GM19372 (cell line): ENCODE data around the gene ERVW-1.
"Not testable (repeated sequence)": the region's sequence is repeated elsewhere in the genome, so short reads cannot be mapped to it uniquely, and the experiment has no call there.

Experiments
- ATAC-seq: cut with Tn5 transposase; IDR thresholded peaks from one replicate; pipeline ENCODE4 v1.9.1; 2021; ENCODE audit warnings: mild to moderate bottlenecking, low read depth, moderate library complexity; ENCODE audit not compliant: unreplicated experiment

The ERVW-1 gene, protein sequence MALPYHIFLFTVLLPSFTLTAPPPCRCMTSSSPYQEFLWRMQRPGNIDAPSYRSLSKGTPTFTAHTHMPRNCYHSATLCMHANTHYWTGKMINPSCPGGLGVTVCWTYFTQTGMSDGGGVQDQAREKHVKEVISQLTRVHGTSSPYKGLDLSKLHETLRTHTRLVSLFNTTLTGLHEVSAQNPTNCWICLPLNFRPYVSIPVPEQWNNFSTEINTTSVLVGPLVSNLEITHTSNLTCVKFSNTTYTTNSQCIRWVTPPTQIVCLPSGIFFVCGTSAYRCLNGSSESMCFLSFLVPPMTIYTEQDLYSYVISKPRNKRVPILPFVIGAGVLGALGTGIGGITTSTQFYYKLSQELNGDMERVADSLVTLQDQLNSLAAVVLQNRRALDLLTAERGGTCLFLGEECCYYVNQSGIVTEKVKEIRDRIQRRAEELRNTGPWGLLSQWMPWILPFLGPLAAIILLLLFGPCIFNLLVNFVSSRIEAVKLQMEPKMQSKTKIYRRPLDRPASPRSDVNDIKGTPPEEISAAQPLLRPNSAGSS

DNA sequence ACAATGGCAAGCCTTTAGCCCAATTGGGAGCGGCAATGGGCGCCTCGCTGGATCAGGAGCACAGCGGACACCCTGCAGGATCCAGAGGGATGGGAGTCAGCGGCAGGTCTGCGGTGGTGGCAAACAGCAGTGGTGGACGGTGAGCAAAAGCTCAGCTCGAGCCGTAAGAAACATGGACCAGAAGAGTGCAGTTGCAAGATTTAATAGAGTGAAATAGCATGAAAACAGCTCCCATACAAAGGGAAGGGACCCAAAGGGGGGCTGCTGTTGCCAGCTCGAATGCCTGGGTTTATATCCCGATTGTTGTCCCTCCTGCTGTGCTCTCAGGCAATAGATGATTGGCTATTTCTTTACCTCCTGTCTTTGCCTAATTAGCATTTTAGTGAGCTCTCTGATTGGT is at the start of gene ERVW-1:
Gene ERVW-1 (minus strand): TSS at position 266 of the 400 bp plus-strand sequence. CDS start 7,565 bp downstream, outside the sequence.
- ATAC-seq: not testable (repeated sequence)

- no peak for ATAC-seq
Measured at GRCh38 chr7:92523110-92523509, 45.4 kb upstream of the ERVW-1 start.

DNA sequence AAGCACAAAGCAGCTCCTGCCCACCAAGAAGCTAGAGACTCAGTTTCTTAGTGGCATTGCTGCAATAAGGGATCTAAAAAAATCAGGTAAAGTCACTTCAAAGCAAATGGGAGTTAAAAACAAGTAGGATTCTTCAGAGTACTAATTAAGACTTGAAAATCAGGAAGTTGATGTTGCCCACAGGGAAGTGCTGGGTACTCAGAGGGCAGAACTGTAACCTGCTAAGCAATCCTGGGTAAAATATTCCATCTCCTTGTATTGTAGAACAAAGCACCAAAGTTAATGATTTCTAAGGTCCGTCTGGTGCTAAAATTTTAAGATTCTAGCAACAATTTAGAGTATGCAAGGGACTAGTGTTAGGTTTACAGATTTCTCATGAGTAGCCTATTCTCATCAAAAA is 42.3 kb upstream of the ERVW-1 start:
- no peak for ATAC-seq

DNA sequence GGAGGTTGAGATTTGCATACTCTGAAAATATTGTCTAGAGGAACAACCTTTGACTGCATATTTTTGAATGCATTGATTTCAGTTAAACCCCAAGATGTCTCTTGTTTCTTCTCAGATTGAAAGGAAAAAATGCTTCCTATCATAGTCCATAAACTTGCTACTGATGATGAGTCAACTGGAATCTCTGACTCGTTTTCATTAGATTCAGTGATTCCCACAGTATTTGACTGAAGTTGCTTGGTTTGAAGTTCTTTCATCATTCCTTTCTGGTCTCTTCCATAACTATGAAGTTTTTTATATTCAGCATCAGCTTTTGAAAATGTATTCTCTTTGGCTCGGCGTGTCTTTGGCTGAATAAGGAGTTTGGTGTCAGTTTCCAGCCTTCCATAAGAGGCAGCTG is 39.9 kb upstream of the ERVW-1 start:
- ATAC-seq: no peak

DNA sequence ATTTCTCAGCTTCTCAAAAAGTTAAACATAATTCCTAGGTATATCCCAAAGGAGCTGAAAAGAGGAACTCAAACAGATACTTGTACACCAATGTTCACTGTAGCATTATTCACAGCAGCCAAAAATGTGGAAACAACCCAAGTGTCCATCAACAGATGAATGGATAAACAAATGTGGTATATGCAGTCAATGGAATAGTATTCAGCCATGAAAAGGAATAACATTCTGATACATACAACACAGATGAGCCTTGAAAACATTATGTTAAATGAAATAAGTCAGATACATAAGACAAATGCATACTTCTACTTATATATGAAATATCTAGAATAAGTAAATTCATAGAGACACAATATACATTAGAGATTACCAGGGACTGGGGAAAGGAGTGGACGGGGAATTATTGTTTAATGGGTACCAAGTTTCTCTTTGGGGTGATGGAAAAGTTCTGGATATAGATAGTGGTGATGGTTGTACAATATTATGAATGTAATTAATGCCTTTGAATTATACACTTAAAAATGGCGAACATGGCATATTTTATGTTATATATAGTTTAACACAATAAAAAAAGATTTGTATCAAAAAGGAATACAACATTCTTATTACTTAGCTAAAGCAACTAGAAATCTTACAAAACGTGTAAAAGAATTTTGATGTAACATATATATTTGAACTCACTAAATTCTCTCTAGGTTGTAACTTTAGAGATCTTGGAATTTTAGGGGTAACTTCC is 35.6 kb upstream of the ERVW-1 start:
- ATAC-seq: no peak

DNA sequence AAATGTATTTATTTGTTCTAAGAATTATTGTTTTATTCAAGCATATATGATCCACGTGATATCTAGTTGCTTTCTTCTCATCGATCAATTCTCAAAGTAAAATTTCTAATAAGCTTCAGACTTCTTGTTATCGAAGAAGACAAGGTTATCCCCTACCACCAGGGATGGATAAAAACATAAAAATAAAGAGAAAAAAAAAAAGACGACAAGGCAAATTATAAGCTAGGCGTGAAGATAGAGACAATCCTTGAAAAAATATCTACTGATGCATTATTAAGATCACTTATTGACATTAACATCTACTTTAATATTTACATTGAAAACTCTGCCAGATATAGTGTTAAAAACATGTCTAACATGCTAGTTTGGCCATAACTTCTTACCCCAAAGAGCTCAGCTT is 31.2 kb upstream of the ERVW-1 start:
- no peak for ATAC-seq

- ATAC-seq: no peak
Measured at GRCh38 chr7:92506363-92506762, 28.6 kb upstream of the ERVW-1 start.

DNA sequence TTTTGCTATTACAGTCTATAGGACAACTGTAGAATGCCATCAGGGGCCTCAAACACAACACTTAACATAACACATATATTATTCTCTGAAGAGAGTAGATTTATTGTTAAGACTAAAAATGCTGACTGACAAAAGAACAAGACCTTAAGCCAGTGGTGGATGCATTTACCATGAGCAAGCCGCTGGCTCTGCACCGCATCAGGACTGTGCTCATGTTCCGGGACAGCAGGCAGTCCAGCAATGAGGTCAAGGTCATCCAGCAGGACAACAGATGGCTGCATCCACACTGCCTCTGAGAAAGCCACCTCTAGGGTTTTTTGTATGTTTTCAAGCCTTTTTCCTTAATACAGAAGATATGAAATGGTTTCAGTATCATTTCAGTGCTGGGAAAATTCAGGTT is 26.8 kb upstream of the ERVW-1 start:
- no peak for ATAC-seq

DNA sequence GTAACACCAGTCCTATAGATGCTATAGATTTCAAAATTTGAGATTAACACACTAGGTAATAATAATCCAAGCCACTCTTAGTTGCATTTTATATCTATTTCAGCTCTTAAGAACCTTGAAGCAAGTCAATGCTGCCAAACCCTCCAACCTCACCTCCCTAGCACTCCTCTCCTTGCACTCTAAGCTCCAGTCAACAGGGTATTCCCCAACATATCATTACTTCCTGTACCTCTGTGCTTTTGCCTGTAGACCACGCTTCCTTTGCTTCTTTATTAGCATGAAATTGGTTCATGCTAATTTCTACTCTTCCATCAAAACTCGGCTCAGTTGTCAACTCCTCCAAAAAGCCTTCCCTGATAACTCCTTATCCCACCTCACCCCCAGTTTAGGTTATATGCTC is 26.0 kb upstream of the ERVW-1 start:
- ATAC-seq: no peak

GRCh38 chr7:92498557-92498956 is 20.8 kb upstream of the ERVW-1 start:
- ATAC-seq: no peak

DNA sequence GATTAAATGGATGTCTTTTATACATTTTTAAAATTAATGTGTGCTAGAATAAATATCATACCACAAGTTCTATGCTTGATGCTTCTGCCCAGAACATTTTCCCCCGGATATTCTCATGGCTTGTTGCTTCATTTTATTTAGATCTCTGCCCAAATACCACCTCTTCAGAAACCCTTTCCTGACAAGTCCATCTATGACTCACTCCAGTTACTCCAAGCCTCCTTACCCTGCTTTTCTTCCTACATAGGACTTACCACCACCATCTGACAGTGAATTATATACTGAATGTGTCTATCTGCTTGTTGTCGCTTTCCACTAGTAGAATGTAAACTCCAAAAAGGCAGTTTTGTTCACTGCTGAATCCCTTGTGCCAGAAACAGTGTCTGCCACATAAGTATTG is 19.1 kb upstream of the ERVW-1 start:
- no peak for ATAC-seq

DNA sequence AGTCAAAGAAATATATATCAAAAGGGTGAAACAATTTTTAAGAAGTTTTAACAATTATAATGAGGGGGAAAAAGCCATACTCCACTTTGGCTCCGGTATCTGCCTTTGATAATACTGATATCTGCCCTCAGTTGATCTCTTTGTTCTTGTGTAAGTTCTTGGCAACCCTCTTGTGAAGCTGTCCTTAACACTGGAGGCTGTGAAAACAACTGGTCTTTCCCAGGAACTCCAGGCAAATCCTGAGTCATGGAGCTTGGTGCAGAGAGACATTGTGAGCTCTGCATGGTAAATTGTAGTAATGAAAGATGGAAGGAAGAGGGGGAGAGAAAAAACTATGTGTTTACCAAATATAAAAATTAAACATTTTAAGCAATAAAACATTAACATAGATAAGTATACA is 11.9 kb upstream of the ERVW-1 start:
- ATAC-seq: no peak

- ATAC-seq: no peak
Measured at GRCh38 chr7:92487804-92488203, 10.1 kb upstream of the ERVW-1 start.

DNA sequence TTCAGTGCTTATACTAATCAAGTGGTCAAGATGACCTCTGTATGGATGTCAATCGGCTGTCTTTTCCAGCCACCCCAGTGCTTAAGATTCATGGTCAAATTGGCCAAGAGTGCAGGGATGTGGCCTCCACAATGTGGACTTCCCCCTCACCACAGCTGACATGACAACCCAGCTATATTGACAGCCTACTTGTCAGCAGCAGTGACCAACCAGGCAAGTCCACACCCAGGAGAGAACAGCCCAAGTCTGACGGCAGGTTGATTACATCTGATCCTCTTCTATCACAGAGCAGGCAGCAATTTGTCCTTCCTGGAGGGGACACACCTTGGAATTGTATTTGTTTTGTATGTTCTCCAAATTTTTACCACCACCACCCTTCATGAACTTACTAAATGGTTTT is 8.2 kb upstream of the ERVW-1 start:
- ATAC-seq: no peak

- ATAC-seq: no peak
Measured at GRCh38 chr7:92485267-92485892, 7.6 kb upstream of the ERVW-1 start.

GRCh38 chr7:92484226-92484625 is 6.5 kb upstream of the ERVW-1 start:
- not testable (repeated sequence) for ATAC-seq

GRCh38 chr7:92483624-92484023 is 5.9 kb upstream of the ERVW-1 start:
- ATAC-seq: not testable (repeated sequence)

GRCh38 chr7:92479146-92479545 is 1.4 kb upstream of the ERVW-1 start:
- ATAC-seq: not testable (repeated sequence)

GRCh38 chr7:92478711-92479110 is 965 bp upstream of the ERVW-1 start:
- no peak for ATAC-seq

GRCh38 chr7:92478095-92478494 is 349 bp upstream of the ERVW-1 start:
- ATAC-seq: no peak
